GM19467 (cell line): ENCODE data around the gene ZNF432.
"Not testable (repeated sequence)": the region's sequence is repeated elsewhere in the genome, so short reads cannot be mapped to it uniquely, and the experiment has no call there.

Experiments
- ATAC-seq: cut with Tn5 transposase; IDR thresholded peaks from one replicate; pipeline ENCODE4 v1.9.1; 2021; ENCODE audit warnings: mild to moderate bottlenecking, moderate library complexity; ENCODE audit not compliant: unreplicated experiment

ZNF432 gene

DNA sequence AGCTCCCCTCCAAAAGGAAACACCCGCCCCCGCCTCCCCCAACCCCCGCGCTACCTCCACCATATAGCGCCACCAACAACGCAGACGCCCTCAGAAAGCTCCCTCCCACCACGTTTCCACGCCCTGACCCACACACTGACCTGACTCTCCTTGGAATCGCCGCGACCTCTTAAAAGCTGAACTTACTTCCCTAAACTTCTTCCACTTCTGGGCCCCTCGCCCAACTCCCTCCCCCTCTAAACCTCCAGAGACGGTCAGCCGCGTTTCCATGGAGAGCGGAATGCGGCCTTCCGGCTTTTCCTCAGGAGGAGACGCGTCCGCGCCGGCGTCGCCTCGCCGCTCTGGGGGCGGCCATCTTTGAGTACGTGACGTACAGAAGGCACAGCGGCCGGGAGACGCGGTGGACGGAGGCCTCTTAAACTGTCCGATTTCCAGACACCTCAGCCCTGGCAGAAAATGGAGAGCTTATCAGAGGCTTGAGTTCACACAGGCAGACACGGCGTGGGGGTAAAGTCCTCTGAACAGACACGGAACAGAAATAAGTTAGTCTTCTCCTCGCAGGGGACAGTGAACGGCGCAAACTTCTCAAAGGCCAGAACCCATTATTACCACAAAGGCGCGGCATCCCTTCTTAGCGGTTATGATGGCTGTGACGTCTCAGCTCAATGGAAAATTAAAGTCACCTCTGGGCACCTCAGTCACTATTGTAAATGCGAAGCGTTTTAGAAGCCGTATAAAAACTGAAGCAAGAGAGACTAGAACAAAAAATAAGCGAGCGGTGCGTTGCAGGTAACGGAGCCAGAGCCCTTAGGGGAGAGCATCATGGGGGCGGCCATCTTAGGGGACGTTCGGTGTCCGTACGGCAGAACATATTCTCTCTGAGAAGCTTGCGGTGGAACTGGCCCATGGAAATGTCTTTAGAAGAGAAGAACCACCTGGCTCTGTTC is at the start of gene ZNF432:
TSS of gene ZNF432 (minus strand) at position 284 of the 947 bp plus-strand sequence. CDS start 1,970 bp downstream, outside the sequence.
- peak; percentile 89 for ATAC-seq

DNA sequence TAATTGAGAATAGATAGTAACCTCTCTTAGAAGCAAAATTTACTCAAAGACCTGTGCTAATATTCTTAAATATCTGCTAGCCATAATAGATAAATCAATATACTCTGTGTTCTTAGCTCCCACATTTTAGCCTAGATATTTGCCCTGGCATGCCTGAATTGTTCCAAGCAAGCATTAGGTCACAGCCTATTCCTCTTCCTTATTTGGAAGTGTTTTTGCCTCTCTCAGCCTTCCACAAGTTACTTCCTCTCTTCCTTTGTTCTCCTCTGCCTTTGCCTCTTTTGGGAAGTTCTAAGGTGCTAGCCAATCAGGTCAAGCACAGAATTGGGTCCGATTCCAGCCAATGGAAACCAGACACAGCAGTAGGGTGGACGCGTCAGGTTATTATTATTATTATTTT is 47.8 kb upstream of the ZNF432 start:
- ATAC-seq, result not testable (repeated sequence)

DNA sequence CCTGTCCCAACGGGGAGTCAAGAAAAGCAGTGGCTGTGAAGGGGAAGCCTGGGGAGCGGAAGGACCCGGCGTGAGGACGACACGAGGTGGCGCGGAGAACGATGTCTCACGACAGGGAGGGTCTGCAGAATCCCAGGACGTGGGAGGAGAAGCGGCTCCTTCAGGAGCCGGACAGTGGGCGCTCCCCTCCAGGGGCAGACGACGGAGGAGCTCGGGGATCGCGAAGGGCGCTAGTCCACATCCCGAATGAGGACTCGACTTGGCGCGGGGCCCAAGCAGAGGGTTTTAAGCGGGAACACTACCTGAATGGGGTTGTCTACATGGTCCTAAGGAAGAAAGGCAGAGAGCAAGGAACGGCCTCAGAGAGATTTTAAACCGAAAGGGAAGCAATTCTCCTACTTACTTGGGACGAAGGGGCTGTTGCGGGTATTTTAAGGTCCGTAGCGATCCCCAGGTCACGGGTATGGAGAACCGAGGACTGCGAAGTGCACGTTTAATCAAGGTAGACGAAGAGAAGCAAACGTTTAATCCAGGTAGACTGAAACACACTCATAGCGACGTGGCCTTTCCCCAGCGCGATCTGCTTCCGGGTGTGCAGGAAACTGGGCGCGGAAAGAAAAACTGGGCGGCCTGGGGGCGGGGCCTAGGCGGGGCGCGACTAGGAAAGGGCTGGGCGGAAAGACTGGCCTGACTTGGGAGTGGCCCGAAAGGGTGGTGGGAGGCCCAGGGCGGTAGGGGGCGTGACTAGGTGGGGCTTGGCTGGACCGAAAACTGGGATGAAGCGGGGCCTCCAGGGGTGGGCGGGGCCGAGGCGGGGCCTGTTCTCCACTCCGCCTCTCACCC is 46.8 kb upstream of the ZNF432 start, which contains the start of gene ZNF841:
TSS of gene ZNF841 (minus strand) at position 594 of the 843 bp plus-strand sequence. CDS start 10,964 bp downstream, outside the sequence.
- ATAC-seq, result peak; percentile 93

DNA sequence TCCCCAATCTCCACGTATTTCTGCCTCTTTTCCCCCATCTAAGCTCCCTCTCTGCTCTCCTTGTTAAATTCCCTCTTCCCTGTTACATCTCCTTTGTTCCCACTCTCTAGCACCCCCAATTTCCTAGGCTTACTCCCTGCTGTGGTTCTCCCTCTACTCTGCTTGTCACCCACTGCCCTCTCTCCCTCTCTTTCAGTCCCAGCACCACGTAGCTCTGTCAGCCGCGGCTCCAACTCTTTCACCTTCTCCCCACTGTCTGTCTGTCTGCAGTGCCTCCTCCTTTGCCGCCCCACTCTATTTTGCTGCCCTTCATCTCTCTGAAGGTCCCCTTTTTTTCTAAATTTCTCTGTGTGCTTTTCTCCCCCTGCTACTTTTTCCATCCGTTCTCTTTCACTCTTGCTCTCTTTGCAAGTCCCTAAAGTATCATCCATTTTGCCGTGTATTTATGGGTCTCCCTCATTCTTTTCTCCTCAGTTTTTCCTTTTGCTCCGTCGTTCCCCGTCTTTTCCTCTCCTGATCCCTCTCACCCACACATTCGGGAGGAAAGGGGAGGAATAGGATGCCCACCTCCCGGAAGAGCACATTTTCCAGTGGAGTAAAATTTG is 46.0 kb upstream of the ZNF432 start:
- no peak for ATAC-seq

DNA sequence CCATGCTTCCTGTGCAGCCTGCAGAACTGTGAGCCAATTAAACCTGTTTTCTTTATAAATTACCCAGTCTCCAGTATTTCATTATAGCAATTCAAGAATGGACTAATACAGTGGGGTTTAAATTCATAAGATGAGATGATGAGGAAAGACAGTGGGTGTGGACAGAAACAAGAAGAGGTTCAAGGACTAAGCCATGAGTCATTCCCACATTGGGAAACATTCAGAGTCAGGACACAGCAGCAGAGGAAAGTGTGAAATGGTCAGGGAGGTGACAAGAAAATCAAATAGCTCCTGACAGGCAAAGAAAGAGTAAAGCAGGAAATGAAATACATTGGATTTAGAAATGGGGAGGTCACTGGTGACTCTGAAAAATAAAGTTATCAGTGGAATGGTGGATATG is 37.8 kb upstream of the ZNF432 start:
- ATAC-seq, result no peak

DNA sequence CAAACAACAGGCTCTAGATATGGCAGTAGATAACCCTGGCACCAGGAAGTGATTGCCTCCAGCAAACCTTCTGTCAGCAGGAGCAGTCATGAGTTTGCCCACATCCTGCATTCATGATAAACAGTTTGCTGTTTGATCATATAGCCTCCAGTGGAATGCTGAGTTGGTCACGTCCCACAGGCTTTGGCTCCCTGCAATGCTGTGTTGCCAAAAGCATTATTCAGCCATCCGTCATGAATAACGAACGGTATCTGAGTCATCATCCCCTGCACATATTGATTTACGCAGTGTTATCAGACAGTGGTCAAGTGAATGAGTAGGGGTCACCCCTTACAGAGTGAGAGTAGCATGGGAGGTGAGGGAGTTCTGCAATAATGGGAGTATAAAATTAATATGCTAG is 21.9 kb upstream of the ZNF432 start:
- no peak for ATAC-seq

DNA sequence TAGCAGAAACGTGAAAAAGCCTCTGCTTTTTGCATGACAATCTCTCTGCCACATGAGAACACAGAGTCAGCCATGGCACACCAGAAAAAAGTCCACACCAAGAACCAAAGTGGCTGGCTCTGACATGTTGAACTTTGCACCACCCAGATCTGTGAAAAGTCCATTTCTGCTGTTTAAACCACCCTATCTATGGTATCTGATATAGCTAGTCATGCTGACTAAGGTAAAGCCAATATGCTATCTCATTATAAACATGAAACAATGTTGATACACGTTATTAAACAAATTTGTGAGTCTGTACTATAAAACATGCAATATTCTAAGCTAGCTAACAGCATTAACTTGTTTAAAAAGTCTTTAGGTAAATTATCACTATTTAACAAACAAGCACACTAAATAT is 21.0 kb upstream of the ZNF432 start:
- ATAC-seq, result no peak

DNA sequence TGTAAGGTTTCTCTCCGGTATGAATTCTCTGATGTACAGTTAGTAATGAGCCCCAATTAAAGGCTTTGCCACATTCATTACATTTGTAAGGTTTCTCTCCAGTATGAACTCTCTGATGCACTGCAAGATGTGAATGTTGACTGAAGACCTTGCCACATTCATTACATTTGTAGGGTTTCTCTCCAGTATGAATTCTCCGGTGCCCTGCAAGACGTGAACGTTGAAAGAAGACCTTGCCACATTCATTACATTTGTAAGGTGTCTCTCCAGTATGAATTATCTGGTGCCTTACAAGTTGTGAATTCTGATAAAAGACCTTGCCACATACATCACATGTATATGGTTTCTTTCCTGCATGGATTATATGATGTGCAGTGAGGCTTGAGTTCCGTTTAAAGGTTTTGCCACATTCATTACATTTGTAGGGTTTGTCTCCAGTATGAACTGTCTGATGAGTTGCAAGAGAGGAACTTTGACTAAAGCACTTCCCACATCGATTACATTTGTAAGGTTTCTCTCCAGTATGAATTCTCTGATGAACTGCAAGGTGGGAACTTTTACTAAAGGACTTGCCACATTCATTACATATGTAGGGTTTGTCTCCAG is 17.7 kb upstream of the ZNF432 start:
- no peak for ATAC-seq

DNA sequence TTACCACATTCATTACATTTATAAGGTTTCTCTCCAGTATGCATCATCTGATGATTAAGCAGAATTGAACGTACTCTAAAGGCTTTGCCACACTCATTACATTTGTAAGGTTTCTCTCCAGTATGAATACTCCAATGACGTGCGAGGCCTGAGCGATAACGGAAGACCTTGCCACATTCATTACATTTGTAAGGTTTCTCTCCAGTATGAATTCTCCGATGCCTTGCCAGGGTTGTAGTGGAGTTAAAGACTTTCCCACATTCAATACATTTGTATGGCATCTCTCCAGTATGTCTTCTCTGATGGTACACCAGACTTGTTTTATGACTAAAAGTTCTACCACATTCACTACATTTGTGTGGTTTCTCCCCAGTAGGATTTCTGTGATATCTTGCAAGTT is 16.8 kb upstream of the ZNF432 start:
- no peak for ATAC-seq

DNA sequence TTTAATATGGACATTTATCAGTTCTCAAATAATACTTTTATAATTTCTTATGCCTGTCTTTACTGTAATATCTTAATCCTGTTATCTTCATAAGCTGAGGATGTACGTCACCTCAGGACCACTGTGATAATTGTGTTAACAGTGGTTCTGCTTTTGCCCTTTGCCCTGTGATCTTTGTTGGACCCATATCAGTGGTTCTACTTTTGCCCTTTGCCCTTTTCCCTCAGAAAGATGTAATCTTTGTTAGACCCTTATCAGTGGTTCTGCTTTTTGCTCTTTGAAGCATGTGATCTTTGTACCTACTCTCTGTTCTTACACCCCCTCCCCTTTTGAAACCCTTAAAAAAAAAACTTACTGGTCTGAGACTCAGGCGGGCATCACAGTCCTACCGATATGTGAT is 7.8 kb upstream of the ZNF432 start:
- ATAC-seq, result not testable (repeated sequence)

DNA sequence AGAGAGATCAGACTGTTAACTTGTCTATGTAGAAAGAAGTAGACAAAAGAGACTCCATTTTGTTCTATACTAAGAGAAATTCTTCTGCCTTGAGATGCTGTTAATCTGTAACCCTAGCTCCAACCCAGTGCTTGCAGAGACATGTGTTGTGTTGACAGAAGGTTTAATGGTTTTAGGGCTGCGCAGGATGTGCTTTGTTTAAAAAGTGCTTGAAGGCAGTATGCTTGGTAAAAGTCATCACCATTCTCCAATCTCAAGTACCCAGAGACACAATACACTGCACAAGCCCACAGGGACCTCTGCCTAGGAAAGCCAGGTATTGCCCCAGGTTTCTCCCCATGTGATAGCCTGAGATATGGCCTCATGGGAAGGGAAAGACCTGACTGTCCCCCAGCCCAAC is 3.1 kb upstream of the ZNF432 start:
- not testable (repeated sequence) for ATAC-seq

DNA sequence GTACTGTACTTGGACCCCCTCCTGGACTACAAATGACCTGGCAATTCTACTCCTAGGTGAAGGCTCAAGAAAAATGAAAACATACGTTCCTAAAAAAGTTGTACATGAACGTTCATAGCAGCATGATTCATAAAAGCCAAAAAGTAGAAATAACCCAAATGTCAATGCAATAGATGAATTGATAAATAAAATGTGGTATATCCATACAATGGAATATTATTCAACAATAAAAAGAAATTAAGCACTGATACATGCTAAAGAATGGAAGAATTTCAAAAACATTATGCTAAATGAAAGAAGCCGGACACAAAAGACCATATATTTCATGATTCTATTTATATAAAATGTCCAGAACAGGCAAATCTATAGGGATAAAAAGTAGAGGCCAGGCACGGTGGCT is 9.5 kb downstream of the ZNF432 start:
- ATAC-seq, result no peak

DNA sequence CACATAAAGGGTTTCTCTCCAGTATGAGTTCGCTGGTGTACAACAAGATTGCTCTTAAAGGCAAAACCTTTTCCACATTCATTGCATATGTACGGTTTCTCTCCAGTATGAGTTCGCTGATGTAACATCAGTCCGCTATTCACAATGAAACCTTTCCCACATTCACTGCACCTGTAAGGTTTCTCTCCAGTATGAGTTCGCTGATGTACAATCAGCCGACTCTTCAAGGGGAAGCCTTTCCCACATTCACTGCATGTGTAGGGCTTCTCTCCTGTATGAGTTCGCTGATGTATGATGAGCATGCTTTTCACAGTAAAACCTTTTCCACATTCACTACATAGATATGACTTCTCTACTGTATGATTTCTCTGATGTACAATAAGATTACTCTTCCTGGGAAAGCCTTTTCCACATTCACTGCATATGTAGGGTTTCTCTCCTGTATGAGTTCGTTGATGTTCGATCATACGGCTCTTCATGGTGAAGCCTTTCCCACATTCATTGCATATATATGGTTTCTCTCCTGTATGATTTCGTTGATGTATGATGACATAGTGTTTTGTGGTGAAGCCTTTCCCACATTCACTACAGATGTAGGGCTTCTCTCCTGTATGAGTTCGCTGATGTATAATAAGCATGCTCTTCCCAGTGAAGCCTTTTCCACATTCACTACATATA is 14.4 kb downstream of the ZNF432 start:
- no peak for ATAC-seq

DNA sequence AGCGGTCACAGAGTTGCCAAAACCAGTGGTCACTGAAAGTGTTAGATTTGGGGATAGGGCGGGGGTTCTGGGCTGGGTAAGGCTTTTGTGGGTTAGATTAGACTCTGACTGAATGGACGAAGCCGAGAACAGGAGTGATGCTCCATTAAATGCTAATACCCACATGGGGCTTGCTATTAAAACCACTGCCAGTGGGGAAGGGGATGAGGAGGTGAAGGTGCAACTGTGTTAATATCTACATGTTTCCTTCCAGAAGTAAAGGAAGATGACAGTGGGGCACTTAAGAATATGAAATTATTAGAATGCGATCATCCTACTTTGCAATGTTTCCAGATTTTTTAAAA is 19.9 kb downstream of the ZNF432 start:
- peak; percentile 21 for ATAC-seq

DNA sequence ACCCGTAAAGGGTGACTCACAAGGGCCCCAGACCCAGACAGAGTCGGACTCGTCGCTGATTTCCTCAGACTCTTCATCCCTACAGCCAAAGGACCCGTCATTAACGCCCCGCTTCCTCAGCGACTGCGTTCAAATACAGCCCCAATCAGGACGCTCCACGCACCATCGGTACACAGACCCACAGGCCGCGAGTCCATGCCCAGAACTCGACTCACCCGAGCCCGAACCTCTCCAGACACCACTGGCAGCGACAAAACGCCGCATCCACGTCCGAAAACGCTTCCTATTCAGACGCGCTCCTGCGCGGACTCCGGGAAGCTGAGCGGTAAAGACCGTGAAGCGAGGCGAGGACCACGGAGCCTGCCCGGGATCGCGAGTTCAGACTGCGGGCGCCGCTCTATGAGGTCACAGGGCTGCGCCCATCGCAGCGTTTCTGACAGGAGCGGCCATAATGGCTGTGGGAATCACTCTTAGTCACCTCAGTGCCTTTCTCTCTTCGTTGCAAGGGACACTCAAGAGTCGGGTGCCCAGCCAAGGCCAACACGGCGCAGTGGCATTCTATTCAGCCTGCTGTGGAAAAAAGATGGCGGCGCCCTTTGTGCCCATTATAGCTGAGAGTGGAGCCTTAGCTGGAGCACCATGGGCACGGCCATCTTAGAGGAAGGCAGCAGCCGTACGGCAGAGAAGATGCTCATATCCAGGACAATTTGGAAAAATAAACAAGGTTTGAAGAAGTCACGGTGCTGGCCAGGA is 20.4 kb downstream of the ZNF432 start, which contains the start of gene ZNF614:
TSS of gene ZNF614 (minus strand) at position 353 of the 753 bp plus-strand sequence. CDS start 2,634 bp downstream, outside the sequence.
- peak; percentile 86 for ATAC-seq

DNA sequence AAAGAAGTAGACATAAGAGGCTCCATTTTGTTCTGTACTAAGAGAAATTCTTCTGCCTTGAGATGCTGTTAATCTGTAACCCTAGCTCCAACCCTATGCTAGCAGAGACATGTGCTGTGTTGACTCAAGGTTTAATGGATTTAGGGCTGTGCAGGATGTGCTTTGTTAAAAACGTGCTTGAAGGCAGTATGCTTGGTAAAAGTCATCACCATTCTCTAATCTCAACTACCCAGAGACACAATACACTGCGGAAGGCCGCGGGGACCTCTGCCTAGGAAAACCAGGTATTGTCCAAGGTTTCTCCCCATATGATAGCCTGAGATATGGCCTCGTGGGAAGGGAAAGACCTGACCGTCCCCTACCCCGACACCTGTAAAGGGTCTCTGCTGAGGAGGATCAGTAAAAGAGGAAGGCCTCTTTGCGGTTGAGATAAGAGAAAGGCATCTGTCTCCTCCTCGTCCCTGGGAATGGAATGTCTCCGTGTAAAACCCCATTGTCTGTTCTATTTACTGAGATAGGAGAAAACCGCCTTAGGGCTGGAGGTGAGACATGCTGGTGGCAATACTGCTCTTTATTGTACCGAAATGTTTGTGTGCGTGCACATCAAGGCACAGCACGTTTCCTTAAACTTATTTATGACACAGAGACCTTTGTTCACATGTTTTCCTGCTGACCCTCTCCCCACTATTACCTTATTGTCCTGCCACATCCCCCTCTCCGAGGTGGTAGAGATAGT is 22.2 kb downstream of the ZNF432 start:
- ATAC-seq, result not testable (repeated sequence)

DNA sequence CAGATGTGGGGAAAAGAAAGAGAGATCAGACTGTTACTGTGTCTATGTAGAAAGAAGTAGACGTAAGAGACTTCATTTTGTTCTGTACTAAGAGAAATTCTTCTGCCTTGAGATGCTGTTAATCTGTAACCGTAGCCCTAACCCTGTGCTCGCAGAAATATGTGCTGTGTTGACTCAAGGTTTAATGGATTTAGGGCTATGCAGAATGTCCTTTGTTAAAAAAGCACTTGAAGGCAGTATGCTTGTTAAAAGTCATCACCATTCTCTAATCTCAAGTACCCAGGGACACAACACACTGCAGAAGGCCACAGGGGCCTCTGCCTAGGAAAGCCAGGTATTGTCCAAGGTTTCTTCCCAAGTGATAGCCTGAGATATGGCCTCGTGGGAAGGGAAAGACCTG is 24.2 kb downstream of the ZNF432 start:
- not testable (repeated sequence) for ATAC-seq

DNA sequence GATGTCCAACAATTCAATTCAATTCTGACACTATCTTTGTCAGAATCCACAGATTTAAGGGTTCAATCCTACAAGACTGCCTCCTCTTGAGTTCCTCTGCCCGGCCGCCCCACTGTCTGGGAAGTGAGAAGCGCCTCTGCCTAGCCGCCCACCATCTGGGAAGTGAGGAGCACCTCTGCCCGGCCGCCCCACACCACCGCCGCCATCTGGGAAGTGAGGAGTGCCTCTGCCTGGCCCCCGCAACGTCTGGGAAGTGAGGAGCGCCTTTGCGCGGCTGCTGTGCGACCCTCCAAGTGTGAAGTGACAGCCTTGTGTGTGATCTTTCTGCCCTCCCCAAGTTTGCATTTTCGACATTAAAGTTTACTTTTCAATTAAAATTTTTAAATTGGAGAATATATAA is 26.4 kb downstream of the ZNF432 start:
- no peak for ATAC-seq

DNA sequence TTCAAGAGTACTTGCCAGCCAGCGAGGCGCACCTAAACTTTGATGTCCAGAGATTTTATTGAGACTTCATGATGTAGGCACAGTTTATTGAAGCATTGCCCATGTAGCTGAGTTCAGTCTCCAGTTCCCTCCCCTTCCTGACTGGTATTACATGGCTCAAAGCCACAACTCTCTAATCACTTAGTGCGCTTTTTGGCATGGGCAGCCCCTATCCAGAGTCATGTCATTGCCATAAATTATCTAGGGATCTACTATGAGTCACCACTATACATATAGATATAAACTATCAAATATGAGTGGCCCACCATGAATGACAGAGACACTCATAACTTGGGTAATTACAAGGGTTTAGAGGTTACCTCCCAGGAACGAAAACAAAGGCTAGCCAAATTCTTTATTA is 28.1 kb downstream of the ZNF432 start:
- ATAC-seq, result no peak
